HG02870 (cell line): ENCODE results near the gene SORL1.

Source experiments
- ATAC-seq: cut with Tn5 transposase; IDR thresholded peaks from one replicate; pipeline ENCODE4 v1.9.1; 2021; ENCODE audit warnings: mild to moderate bottlenecking, moderate library complexity; ENCODE audit not compliant: unreplicated experiment

Gene SORL1

GRCh38 chr11:121681550-121682268 lies 229.6 kb downstream of the SORL1 start:
- ATAC-seq, result no peak
